H9 (cell line): ENCODE measurements around the gene SYCN. TPM values are rescaled to one million over a fixed set of nuclear protein-coding genes. Genes with fewer than 3 reads are reported as not detected.
"Not testable (repeated sequence)": the region's sequence is repeated elsewhere in the genome, so short reads cannot be mapped to it uniquely, and the experiment has no call there.

Experiments used
- DNase-seq: peaks from one replicate; pipeline ENCODE4 v3.0.0-alpha.2; 2017
- H2AFZ ChIP-seq: one replicate; pipeline ENCODE4 v1.6.1; 2013; ENCODE audit warnings: mild to moderate bottlenecking, low read length, control low read depth, moderate library complexity
- H2AK5ac ChIP-seq: 2 replicates; pipeline ENCODE4 v1.6.1; 2013; ENCODE audit warnings: low read length, control low read depth, mixed read lengths; ENCODE audit not compliant: insufficient read length
- H2BK120ac ChIP-seq: one replicate; pipeline ENCODE4 v1.6.1; 2013; ENCODE audit warnings: low read depth, mild to moderate bottlenecking, low read length, control low read depth, inconsistent platforms; ENCODE audit not compliant: poor library complexity, severe bottlenecking
- H2BK12ac ChIP-seq: 2 replicates; pipeline ENCODE4 v1.6.1; 2013; ENCODE audit warnings: low read length, control low read depth, mixed read lengths, low read depth; ENCODE audit not compliant: insufficient read length
- H2BK15ac ChIP-seq: 2 replicates; pipeline ENCODE4 v1.6.1; 2013; ENCODE audit warnings: low read depth, low read length, control low read depth
- H2BK20ac ChIP-seq: one replicate; pipeline ENCODE4 v1.6.1; 2013; ENCODE audit warnings: low read depth, mild to moderate bottlenecking, low read length, control low read depth, inconsistent platforms; ENCODE audit not compliant: poor library complexity, severe bottlenecking
- H2BK5ac ChIP-seq: 2 replicates; pipeline ENCODE4 v1.6.1; 2013; ENCODE audit warnings: low read length, control low read depth, mixed read lengths; ENCODE audit not compliant: insufficient read length
- H3K14ac ChIP-seq: 2 replicates; pipeline ENCODE4 v1.6.1; 2013; ENCODE audit warnings: low read length, control low read depth; ENCODE audit not compliant: insufficient read depth
- H3K18ac ChIP-seq: 2 replicates; pipeline ENCODE4 v1.6.1; 2013; ENCODE audit warnings: low read depth, mild to moderate bottlenecking, mixed read lengths, low read length, control low read depth; ENCODE audit not compliant: insufficient read length
- H3K23ac ChIP-seq: 2 replicates; pipeline ENCODE4 v1.6.1; 2013; ENCODE audit warnings: low read length, control low read depth, mixed read lengths, low read depth; ENCODE audit not compliant: insufficient read length
- H3K23me2 ChIP-seq: 2 replicates; pipeline ENCODE4 v1.6.1; 2013; ENCODE audit warnings: low read depth, mild to moderate bottlenecking, mixed read lengths, low read length, control low read depth; ENCODE audit not compliant: insufficient read length, poor library complexity, severe bottlenecking
- H3K27ac ChIP-seq: 2 replicates; pipeline ENCODE4 v1.5.1; 2013; ENCODE audit warnings: low read length, control low read depth, mixed read lengths, low read depth; ENCODE audit not compliant: insufficient read length
- H3K27me3 ChIP-seq: 2 replicates; pipeline ENCODE4 v1.6.1; 2013; ENCODE audit warnings: low read length, control low read depth, inconsistent platforms; ENCODE audit not compliant: insufficient read depth
- H3K4ac ChIP-seq: 2 replicates; pipeline ENCODE4 v1.6.1; 2013; ENCODE audit warnings: low read depth, mild to moderate bottlenecking, control low read depth, inconsistent platforms, low read length, moderate library complexity
- H3K4me1 ChIP-seq: 2 replicates; pipeline ENCODE4 v1.6.1; 2013; ENCODE audit warnings: low read length, control low read depth, inconsistent platforms; ENCODE audit not compliant: insufficient read depth
- H3K4me2 ChIP-seq: 2 replicates; pipeline ENCODE4 v1.6.1; 2013; ENCODE audit warnings: low read length, control low read depth, mixed read lengths; ENCODE audit not compliant: insufficient read length, insufficient read depth
- H3K56ac ChIP-seq: 2 replicates; pipeline ENCODE4 v1.6.1; 2013; ENCODE audit warnings: low read depth, mild to moderate bottlenecking, mixed read lengths, low read length, control low read depth; ENCODE audit not compliant: insufficient read length
- H3K79me1 ChIP-seq: 2 replicates; pipeline ENCODE4 v1.6.1; 2013; ENCODE audit warnings: low read depth, mild to moderate bottlenecking, moderate library complexity, low read length, control low read depth, inconsistent platforms; ENCODE audit not compliant: insufficient read depth, poor library complexity, severe bottlenecking
- H3K79me2 ChIP-seq: 2 replicates; pipeline ENCODE4 v1.6.1; 2013; ENCODE audit warnings: low read length, control low read depth, inconsistent platforms; ENCODE audit not compliant: insufficient read depth
- H3K9ac ChIP-seq: 2 replicates; pipeline ENCODE4 v1.6.1; 2013; ENCODE audit warnings: low read length, control low read depth, mixed read lengths; ENCODE audit not compliant: insufficient read length; ENCODE audit errors: extremely low read depth
- H3K9me3 ChIP-seq: one replicate; pipeline ENCODE4 v1.6.1; 2013; ENCODE audit warnings: low read depth, low read length, inconsistent platforms; ENCODE audit not compliant: control insufficient read depth
- H3T11ph ChIP-seq: one replicate; pipeline ENCODE4 v1.6.1; 2013; ENCODE audit warnings: mild to moderate bottlenecking, low read length, control low read depth, inconsistent platforms
- H4K20me1 ChIP-seq: one replicate; pipeline ENCODE4 v1.6.1; 2013; ENCODE audit not compliant: control insufficient read depth, insufficient read length, insufficient read depth
- H4K5ac ChIP-seq: 2 replicates; pipeline ENCODE4 v1.6.1; 2013; ENCODE audit warnings: low read depth, mild to moderate bottlenecking, mixed read lengths, low read length, control low read depth; ENCODE audit not compliant: insufficient read length
- H4K8ac ChIP-seq: replicated peaks from 2 replicates; pipeline ENCODE4 v1.6.1; 2013; ENCODE audit warnings: low read length, control low read depth, mixed read lengths, low read depth; ENCODE audit not compliant: insufficient read length
- H4K91ac ChIP-seq: 2 replicates; pipeline ENCODE4 v1.6.1; 2013; ENCODE audit warnings: low read depth, mild to moderate bottlenecking, moderate library complexity, mixed read lengths, low read length, control low read depth; ENCODE audit not compliant: insufficient read length
- H3K27ac Mint-ChIP-seq, 3 experiments: 2 replicates in 2 of 3; 3 replicates in 1 of 3; pipeline ENCODE4 v1.8.0; 2020 to 2021; ENCODE audit warnings: mixed read lengths in 3 of 3, mild to moderate bottlenecking in 1 of 3, moderate library complexity in 1 of 3
- H3K27me3 Mint-ChIP-seq: 2 replicates; pipeline ENCODE4 v1.8.0; 2021; ENCODE audit warnings: low read depth, mild to moderate bottlenecking, moderate library complexity, mixed read lengths
- H3K36me3 Mint-ChIP-seq, 3 experiments: 2 replicates in 2 of 3; 3 replicates in 1 of 3; pipeline ENCODE4 v1.8.0; 2020 to 2021; ENCODE audit warnings: low read depth in 3 of 3, mixed read lengths in 3 of 3; ENCODE audit not compliant: insufficient read depth in 1 of 3
- H3K4me1 Mint-ChIP-seq, 2 experiments: 2 replicates each; pipeline ENCODE4 v1.8.0; 2020; ENCODE audit warnings: mixed read lengths in 2 of 2
- H3K4me3 Mint-ChIP-seq, 2 experiments: 2 replicates in 1 of 2; 3 replicates in 1 of 2; pipeline ENCODE4 v1.8.0; 2020 to 2021; ENCODE audit warnings: mild to moderate bottlenecking in 2 of 2, mixed read lengths in 2 of 2, moderate library complexity in 1 of 2
- H3K9me3 Mint-ChIP-seq, 2 experiments: 2 replicates in 1 of 2; 3 replicates in 1 of 2; pipeline ENCODE4 v1.8.0; 2020; ENCODE audit warnings: mild to moderate bottlenecking in 2 of 2, mixed read lengths in 2 of 2, moderate library complexity in 1 of 2
- CTCF ChIP-seq: fragments of 200-600 bp; sonication (generic); conservative IDR thresholded peaks from 3 replicates; pipeline ENCODE4 v1.8.0; 2021; ENCODE audit warnings: antibody characterized with exemption, mild to moderate bottlenecking
- WGBS: extraction: QIAGEN DNeasy Blood & Tissue Kit; methylation state at CpG from one replicate; pipeline ENCODE4 v1.1.7; 2013; ENCODE audit warnings: missing lambda C conversion rate, low lambda C conversion rate, mixed read lengths; ENCODE audit not compliant: insufficient read length; ENCODE audit errors: extremely low coverage; 5-methylcytosine and 5-hydroxymethylcytosine counted together
- total RNA-seq: library from RNA; stranded (reverse); gene quantifications from 2 replicates; pipeline ENCODE4 v1.2.1, GENCODE V29; 2021

The SYCN gene
- total RNA-seq, 1 experiment from 2014 or later, result not detected

DNA sequence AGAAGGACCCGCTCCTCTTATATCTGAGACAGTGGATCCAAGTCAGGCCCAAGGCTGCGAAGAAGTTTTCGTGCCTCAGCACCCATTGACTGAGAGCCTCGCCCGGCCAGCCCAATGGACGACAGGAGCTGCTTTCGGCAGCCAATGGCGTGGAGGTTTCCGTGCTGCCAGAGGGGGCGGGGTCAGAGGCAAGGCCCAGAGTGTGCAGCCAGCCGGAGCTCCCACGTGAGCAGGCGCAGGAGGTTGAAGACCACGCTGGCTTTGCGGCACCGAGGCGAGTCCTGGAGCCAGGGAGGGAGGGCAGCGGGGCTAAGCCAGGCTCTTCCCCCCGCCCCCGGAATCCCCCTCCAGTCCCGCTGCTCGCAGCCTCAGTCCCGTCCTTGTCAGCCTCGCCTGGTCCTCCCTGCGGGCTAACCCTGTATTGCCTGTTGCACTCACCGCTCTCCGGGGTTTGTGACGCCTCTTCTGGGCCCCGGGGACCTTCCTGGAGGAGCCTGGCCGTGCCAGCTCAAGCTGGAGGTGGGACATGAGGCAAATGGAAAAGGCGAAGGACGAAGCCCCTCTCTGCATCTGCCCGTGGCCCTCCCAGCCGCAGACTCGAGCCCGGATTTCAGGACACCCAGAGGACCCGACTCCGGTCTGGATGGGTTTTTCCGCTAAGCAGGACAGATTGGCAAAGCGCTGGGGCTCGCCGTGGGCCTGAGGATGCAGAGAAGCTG, 43.0 kb upstream of the SYCN start:
- Mint-ChIP-seq H3K27me3 (peaks cover 83% of the 10 kb centered on the region), H3K9me3 (no peaks in the 10 kb centered on the region), H3K27ac (no peak overlapping the region), H3K4me3 (peak overlapping the region; percentile 34 to 75), H3K4me1 (peaks cover 2 to 5% of the 10 kb centered on the region in 2 experiments; a peak in 2 of 4 replicates), H3K36me3 (no peaks in the 10 kb centered on the region)
- Histone ChIP-seq H3K4ac (no peak overlapping the region), H2BK5ac (no peak overlapping the region), H3K18ac (no peak overlapping the region), H3K9me3 (no peaks in the 10 kb centered on the region), H3K4me2 (peak overlapping the region; percentile 23), H2BK15ac (no peak overlapping the region), H4K20me1 (no peaks in the 10 kb centered on the region), H4K5ac (no peak overlapping the region), H2AFZ (no peak overlapping the region), H4K8ac (no peak overlapping the region), H3K14ac (no peak overlapping the region; the same call in 1 of the 2 replicates), H2AK5ac (no peak overlapping the region), H3T11ph (no peak overlapping the region), H3K79me2 (no peaks in the 10 kb centered on the region), H3K79me1 (no peaks in the 10 kb centered on the region), H2BK120ac (no peak overlapping the region), H3K56ac (no peak overlapping the region), H3K23me2 (peaks cover 9% of the 10 kb centered on the region), H2BK12ac (no peak overlapping the region), H3K23ac (no peak overlapping the region), H4K91ac (no peak overlapping the region), H2BK20ac (no peak overlapping the region), H3K9ac (no peak overlapping the region), H3K27me3 (peaks cover 35% of the 10 kb centered on the region; the same call in 1 of the 2 replicates), H3K4me1 (no peaks in the 10 kb centered on the region), H3K27ac (no peak overlapping the region)
- no peak for TF ChIP-seq CTCF
- DNase-seq, result peak; percentile 86
- WGBS, result no CpG with 5 or more reads among the region's 42 CpGs

- H3T11ph ChIP-seq, H3K27ac ChIP-seq, H3K23ac ChIP-seq, H2BK20ac ChIP-seq, H3K4me3 Mint-ChIP-seq, H3K9ac ChIP-seq, H2BK15ac ChIP-seq, H3K4ac ChIP-seq, H3K4me1 ChIP-seq, H3K9me3 ChIP-seq, H3K56ac ChIP-seq, H2BK5ac ChIP-seq, H3K23me2 ChIP-seq, H3K4me1 Mint-ChIP-seq, H2AFZ ChIP-seq, H3K18ac ChIP-seq, H2BK120ac ChIP-seq, H3K79me1 ChIP-seq, H4K8ac ChIP-seq, H2BK12ac ChIP-seq, H3K27ac Mint-ChIP-seq, DNase-seq, H4K91ac ChIP-seq, H4K20me1 ChIP-seq, H3K14ac ChIP-seq, H3K79me2 ChIP-seq, H3K36me3 Mint-ChIP-seq, H3K4me2 ChIP-seq, H4K5ac ChIP-seq, H3K9me3 Mint-ChIP-seq, H2AK5ac ChIP-seq: not testable (repeated sequence)
- H3K27me3 ChIP-seq, result peaks cover 32% of the 10 kb centered on the region; the same call in 1 of the 2 replicates
- peaks cover 78% of the 10 kb centered on the region for H3K27me3 Mint-ChIP-seq
- WGBS, result no CpG with 5 or more reads among the region's 1 CpG
Observed at GRCh38 chr19:39245166-39245565, 41.1 kb upstream of the SYCN start.
